Stimulated activated effector memory CD8-positive, alpha-beta T cell treated with anti-CD3 and anti-CD28 coated beads, Interleukin-12 subunit alpha, Interleukin-12 subunit beta, amount 100 ng/mL, for 72 hours (primary cell): ENCODE data around the gene FOXA3.
A peak's percentile ranks its signal among the peaks of the same experiment; 100 is the strongest.

Source experiments
- ATAC-seq: fragments of 150-1000 bp; cut with Tn5 transposase; 2 replicates; pipeline ENCODE4 v1.10.0; 2021
- DNase-seq, 2 donors: peaks; one replicate each; pipeline ENCODE4 v3.0.0; 2021 to 2022; ENCODE audit warnings: low spot score in 2 of 2
- H3K27ac Mint-ChIP-seq: one replicate; pipeline ENCODE4 v1.8.0; 2022; ENCODE audit warnings: mild to moderate bottlenecking, mixed read lengths
- H3K36me3 Mint-ChIP-seq: one replicate; pipeline ENCODE4 v1.8.0; 2022; ENCODE audit warnings: mild to moderate bottlenecking, mixed read lengths
- H3K4me1 Mint-ChIP-seq: one replicate; pipeline ENCODE4 v1.8.0; 2022; ENCODE audit warnings: mixed read lengths
- H3K4me3 Mint-ChIP-seq: one replicate; pipeline ENCODE4 v1.8.0; 2022; ENCODE audit warnings: mild to moderate bottlenecking, mixed read lengths
- H3K9me3 Mint-ChIP-seq: one replicate; pipeline ENCODE4 v1.8.0; 2022; ENCODE audit warnings: mixed read lengths

Gene FOXA3

DNA sequence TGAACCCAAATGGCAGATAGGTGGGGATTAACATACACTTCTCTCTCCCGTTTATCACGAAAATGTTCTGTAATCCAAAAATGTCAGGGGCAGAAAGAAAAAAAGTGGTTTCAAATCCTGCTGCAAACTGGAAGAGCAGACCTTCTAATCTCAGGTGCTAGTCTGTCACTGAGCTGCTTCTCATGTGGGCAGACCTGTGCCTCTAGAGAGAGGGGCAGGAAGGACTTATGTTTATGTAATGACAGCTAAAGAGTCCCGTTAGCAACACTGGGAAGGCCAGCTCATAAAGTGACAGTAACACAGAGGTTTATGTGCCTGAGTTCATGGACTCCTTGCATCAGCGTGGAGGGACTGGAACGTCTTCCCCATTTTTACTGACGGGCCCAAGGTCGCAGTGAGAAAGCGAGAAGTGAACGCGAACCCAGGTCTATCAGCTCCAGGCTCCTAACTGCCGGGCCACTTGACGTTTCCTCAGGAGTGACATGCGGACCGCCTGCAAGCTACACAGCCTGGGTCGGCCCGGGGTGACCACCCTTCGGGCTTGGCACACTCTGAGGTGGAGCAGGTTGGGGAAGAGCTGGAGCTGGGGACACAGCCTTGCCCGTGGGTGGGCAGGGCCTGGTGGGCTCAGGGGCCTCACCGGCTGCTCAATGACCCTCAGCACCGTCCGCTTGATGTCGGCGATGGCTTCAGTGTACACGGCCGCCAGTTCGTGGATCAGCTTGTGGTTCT, 39.4 kb upstream of the FOXA3 start:
- Mint-ChIP-seq H3K9me3 (no peaks in the 10 kb centered on the region), H3K4me3 (no peak overlapping the region), H3K4me1 (peaks cover 5% of the 10 kb centered on the region), H3K36me3 (peaks cover 90% of the 10 kb centered on the region), H3K27ac (peak overlapping the region; percentile 73)
- no peak for DNase-seq
- no peak for ATAC-seq

GRCh38 chr19:45825263-45825605, 38.9 kb upstream of the FOXA3 start:
- H3K27ac Mint-ChIP-seq, result no peak overlapping the region
- DNase-seq, result no peak
- peaks cover 5% of the 10 kb centered on the region for H3K4me1 Mint-ChIP-seq
- peaks cover 90% of the 10 kb centered on the region for H3K36me3 Mint-ChIP-seq
- ATAC-seq, result no peak
- no peaks in the 10 kb centered on the region for H3K9me3 Mint-ChIP-seq
- H3K4me3 Mint-ChIP-seq, result no peak overlapping the region

DNA sequence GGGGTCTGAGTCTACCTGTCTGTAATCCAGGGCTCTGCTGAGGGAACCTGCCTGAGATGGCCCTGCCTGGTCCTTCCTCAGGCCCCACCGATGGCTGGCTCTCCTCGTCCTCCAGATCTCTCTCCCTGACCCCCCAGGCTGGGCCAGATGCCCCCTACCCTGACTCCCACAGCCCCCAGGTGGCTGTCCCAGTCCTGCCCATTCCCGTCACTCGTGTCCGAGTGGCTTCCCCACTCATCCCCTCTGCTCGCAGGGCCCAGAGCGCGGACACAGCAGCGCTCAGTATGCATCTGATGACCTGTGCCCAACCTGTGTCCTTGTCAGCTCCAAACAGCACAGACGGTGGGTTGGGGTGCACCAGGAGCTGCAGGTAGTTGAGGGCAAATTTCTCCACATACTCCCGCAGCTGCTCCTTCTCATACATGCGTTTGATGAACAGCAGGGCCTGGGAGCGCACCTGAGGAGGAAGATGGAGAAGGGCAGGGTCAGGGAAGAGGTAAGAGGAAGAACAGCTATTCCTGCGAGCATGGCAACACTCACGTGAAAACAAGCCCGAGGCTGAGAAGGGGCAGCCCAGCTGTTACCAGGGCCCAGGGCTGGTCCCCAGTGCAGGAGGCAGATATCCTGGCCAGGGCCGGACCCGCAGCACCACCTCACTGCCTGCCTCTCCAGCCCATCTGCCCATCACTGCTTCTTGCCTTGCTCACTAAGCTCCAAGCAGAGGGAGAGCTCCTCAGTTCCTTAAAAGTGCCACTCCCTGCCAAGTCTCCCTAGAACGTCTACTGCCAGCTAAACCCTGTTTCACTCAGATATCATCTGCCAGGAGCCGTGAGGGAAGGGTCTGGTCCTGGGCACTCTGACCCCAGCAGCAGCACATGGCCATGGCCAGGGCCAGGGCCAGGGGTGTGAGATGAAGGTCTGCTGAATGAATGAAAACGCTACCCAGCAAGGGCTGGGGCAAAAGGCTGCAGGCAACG, 37.9 kb upstream of the FOXA3 start:
- peaks cover 90% of the 10 kb centered on the region for H3K36me3 Mint-ChIP-seq
- no peak overlapping the region for H3K4me3 Mint-ChIP-seq
- peaks cover 3% of the 10 kb centered on the region for H3K4me1 Mint-ChIP-seq
- DNase-seq, result no peak
- ATAC-seq, result no peak
- no peaks in the 10 kb centered on the region for H3K9me3 Mint-ChIP-seq
- H3K27ac Mint-ChIP-seq, result no peak overlapping the region

DNA sequence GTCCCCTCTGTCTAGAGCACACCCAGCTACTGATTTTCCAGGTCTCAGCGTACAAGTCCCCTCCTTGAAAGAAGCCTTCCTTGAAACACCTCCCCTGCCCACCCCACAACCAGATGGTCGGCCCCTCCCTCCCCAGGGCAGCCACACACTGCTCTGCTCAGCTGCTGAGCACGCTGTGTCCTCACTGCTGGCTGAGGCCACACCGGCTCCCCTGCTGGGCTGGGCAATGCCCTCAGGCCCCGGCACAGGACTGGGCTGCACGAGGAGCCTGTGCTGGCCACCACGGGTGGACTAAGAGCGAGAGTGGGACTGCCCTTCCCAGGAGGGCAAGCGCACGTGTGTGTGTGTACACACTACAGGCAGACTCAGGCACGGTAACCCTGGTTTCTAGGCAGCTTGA, 37.2 kb upstream of the FOXA3 start:
- Mint-ChIP-seq H3K4me3 (no peak overlapping the region), H3K9me3 (no peaks in the 10 kb centered on the region), H3K36me3 (peaks cover 90% of the 10 kb centered on the region), H3K4me1 (no peaks in the 10 kb centered on the region), H3K27ac (peak overlapping the region; percentile 81)
- DNase-seq (no peak), ATAC-seq (no peak)

DNA sequence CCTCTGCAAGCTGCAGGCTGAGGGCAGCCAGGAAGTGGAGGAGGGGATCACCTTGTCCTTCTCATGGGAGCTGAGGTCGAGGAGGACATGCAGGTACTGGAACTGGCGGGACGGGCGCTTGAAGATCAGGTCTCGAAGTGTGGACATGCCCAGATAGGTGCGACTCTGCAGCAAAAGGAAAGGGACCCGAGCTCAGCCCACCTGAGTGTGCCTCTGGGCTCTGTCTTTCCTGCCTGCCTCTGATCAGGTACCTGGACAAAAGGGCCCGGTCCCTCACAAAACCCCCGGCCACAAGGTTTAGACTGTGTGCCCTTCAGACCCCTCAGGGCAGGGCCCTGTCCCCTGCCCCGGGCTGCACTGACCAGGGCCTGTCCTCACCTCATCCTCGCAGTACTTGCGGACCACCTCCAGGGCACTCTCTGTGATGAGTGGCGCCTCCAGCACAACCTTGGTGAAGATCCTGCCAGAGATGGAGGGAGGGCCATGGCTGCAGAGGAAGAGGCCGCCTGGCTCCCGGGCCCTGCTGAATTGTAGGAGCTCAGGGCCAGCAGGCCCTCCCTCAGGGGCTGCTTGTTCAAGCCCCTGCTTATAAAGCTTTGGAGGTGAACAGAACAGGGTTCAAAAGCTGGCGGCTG, 36.5 kb upstream of the FOXA3 start:
- Mint-ChIP-seq H3K4me3 (no peak overlapping the region), H3K9me3 (no peaks in the 10 kb centered on the region), H3K36me3 (peaks cover 91% of the 10 kb centered on the region), H3K27ac (peak overlapping the region; percentile 81), H3K4me1 (no peaks in the 10 kb centered on the region)
- DNase-seq, result no peak
- ATAC-seq, result no peak

DNA sequence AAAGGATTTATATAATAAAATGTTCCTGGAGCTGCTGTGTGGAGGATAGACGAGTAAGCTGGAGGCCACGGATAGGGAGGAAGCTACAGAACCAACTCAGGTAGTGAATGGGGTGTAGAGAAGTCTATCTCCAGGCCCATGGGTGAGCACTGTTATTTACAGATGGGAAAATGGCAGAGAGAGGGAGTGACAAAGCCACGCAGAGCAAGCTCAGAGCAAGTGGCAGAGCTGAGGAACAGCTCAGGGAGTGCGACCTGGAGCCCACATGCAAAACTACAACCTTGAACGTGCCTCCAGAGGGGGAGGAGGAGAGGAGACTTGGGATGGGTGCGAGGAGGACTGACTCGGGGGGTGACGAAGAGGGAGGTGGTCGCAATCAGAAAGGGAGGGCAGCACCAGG, 35.6 kb upstream of the FOXA3 start:
- H3K27ac Mint-ChIP-seq, result no peak overlapping the region
- DNase-seq, result no peak
- ATAC-seq, result no peak
- no peaks in the 10 kb centered on the region for H3K4me1 Mint-ChIP-seq
- H3K36me3 Mint-ChIP-seq, result peaks cover 93% of the 10 kb centered on the region
- no peaks in the 10 kb centered on the region for H3K9me3 Mint-ChIP-seq
- no peak overlapping the region for H3K4me3 Mint-ChIP-seq

GRCh38 chr19:45828945-45829344, 35.2 kb upstream of the FOXA3 start:
- Mint-ChIP-seq H3K4me3 (no peak overlapping the region), H3K27ac (no peak overlapping the region), H3K36me3 (peaks cover 95% of the 10 kb centered on the region), H3K4me1 (no peaks in the 10 kb centered on the region), H3K9me3 (no peaks in the 10 kb centered on the region)
- DNase-seq (no peak), ATAC-seq (no peak)

GRCh38 chr19:45834970-45835369, 29.2 kb upstream of the FOXA3 start:
- Mint-ChIP-seq H3K27ac (no peak overlapping the region), H3K36me3 (peaks cover 100% of the 10 kb centered on the region), H3K4me3 (no peak overlapping the region), H3K4me1 (no peaks in the 10 kb centered on the region), H3K9me3 (no peaks in the 10 kb centered on the region)
- ATAC-seq, result no peak
- no peak for DNase-seq

DNA sequence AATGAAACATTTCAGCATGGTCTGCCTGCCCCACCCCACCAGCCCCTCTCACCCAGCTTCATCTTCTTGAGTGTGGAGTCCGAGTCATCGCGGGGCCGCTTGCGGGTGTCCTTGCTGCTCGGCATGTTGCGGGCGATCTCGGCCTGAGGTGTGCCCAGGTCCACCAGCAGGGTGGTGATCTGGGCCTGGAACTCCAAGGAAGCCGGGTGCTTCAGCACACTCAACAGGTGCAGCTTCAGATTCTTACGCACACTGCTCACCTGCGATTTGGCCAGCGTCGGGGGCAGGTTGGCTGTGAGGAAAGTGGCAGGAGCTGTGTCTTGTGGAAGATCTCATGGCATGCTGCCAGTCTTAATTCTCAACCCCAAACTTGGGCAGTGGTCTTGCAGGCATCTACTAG, 21.9 kb upstream of the FOXA3 start:
- Mint-ChIP-seq H3K36me3 (peaks cover 100% of the 10 kb centered on the region), H3K9me3 (no peaks in the 10 kb centered on the region), H3K4me1 (no peaks in the 10 kb centered on the region), H3K27ac (no peak overlapping the region), H3K4me3 (no peak overlapping the region)
- DNase-seq (no peak), ATAC-seq (no peak)

DNA sequence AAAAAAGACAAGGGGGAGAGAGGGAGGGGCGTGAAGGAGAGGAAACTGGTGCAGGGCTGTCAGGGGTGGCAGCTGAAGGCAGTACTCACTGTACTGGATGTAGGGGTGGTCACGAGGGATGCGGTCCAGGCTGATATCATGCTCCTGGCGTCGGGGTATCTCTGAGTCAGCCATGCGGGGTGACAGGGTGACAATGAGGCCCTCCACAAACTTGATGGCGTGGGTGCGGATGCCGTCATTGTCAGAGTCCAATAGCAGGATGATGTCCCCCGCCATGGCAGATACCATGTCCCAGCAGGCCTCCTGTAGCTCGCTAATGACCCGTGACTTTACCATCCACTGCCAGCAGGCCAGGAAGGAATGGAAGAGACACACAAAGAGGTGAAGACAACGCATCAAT, 16.5 kb upstream of the FOXA3 start:
- H3K4me1 Mint-ChIP-seq, result peaks cover 6% of the 10 kb centered on the region
- ATAC-seq (no peak), DNase-seq (no peak)
- H3K27ac Mint-ChIP-seq, result no peak overlapping the region
- H3K9me3 Mint-ChIP-seq, result no peaks in the 10 kb centered on the region
- H3K36me3 Mint-ChIP-seq, result peaks cover 100% of the 10 kb centered on the region
- H3K4me3 Mint-ChIP-seq, result no peak overlapping the region

- DNase-seq (no peak), ATAC-seq (peak; percentile 39)
- Mint-ChIP-seq H3K36me3 (peaks cover 100% of the 10 kb centered on the region), H3K27ac (no peak overlapping the region), H3K9me3 (no peaks in the 10 kb centered on the region), H3K4me3 (no peak overlapping the region), H3K4me1 (peaks cover 6% of the 10 kb centered on the region)
Observed at GRCh38 chr19:45848922-45849321, 15.2 kb upstream of the FOXA3 start.

DNA sequence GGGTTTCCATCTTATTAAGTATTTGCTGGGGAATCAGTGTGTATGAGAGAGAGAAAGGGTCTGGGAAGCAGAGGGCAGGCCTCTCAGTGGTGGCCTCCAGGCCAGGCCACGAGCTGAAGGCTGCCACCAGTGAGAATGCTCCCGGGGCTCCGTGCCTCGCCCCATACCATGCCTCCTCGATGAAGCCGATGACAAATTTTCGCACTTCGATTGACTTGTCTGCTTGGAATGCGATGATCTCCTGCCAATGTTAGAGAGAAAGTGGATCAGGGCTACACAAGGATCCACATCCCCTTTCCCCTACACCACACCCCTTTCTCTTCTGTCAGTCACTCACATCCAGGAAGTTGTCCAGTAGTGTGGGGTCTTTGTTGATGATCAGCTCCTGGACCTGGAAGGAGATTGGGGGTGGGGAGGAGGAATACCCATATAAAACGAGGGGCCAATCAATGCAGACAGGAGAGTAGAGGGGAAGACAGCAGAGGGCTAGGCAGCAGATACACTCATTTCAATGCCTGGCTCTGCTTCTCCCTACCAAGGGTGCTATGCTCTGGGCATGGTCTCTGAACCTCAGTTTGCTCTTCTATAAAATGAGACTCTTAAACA, 11.9 kb upstream of the FOXA3 start:
- Mint-ChIP-seq H3K4me3 (no peak overlapping the region), H3K4me1 (peaks cover 6% of the 10 kb centered on the region), H3K27ac (no peak overlapping the region), H3K9me3 (no peaks in the 10 kb centered on the region), H3K36me3 (peaks cover 100% of the 10 kb centered on the region)
- DNase-seq, result no peak
- ATAC-seq, result no peak

- peak overlapping the region; percentile 64 for H3K27ac Mint-ChIP-seq
- peaks cover 8% of the 10 kb centered on the region for H3K4me1 Mint-ChIP-seq
- no peak overlapping the region for H3K4me3 Mint-ChIP-seq
- H3K36me3 Mint-ChIP-seq, result peaks cover 100% of the 10 kb centered on the region
- no peaks in the 10 kb centered on the region for H3K9me3 Mint-ChIP-seq
- ATAC-seq (no peak), DNase-seq (no peak)
Observed at GRCh38 chr19:45852983-45853382, 11.1 kb upstream of the FOXA3 start.

GRCh38 chr19:45854167-45854778, 9.9 kb upstream of the FOXA3 start:
- no peak overlapping the region for H3K4me3 Mint-ChIP-seq
- peaks cover 20% of the 10 kb centered on the region for H3K4me1 Mint-ChIP-seq
- no peak overlapping the region for H3K27ac Mint-ChIP-seq
- H3K36me3 Mint-ChIP-seq, result peaks cover 100% of the 10 kb centered on the region
- no peaks in the 10 kb centered on the region for H3K9me3 Mint-ChIP-seq
- DNase-seq (no peak), ATAC-seq (no peak)
